Left lung (tissue), 10 donors: Measurements from ENCODE around the gene C6orf89. TPM values are rescaled to one million over a fixed set of nuclear protein-coding genes. Genes with fewer than 3 reads are reported as not detected.

Experiments used
- ATAC-seq: fragments of 200-7000 bp; cut with Tn5 transposase; one replicate; pipeline ENCODE4 v1.9.1; 2020; ENCODE audit warnings: moderate library complexity
- DNase-seq, 4 donors: peaks; one replicate each; pipeline ENCODE4 v3.0.0-alpha.2; 2013 to 2020
- H3K27ac ChIP-seq, 2 donors: fragments of 200-600 bp; sonication (generic) in 1 of 2; one replicate each; pipeline versions ENCODE4 v1.5.0 to v1.8.0; 2020 to 2021
- H3K27me3 ChIP-seq, 2 donors: fragments of 200-600 bp; sonication (generic) in 1 of 2; one replicate each; pipeline versions ENCODE4 v1.5.0 to v1.8.0; 2020 to 2021
- H3K36me3 ChIP-seq, 2 donors: fragments of 200-600 bp; sonication (generic) in 1 of 2; one replicate each; pipeline versions ENCODE4 v1.5.0 to v1.8.0; 2020 to 2021
- H3K4me1 ChIP-seq, 2 donors: fragments of 200-600 bp; one replicate each; pipeline ENCODE4 v1.8.0; 2021
- H3K4me3 ChIP-seq, 2 donors: fragments of 200-600 bp; sonication (generic) in 1 of 2; one replicate each; pipeline versions ENCODE4 v1.5.0 to v1.8.0; 2020 to 2021; ENCODE audit warnings: mild to moderate bottlenecking in 1 of 2
- H3K9me3 ChIP-seq, 2 donors: fragments of 200-600 bp; sonication (generic) in 1 of 2; one replicate each; pipeline versions ENCODE4 v1.5.0 to v1.8.0; 2020 to 2021
- CTCF ChIP-seq, 2 donors: fragments of 200-600 bp; sonication (generic) in 1 of 2; IDR thresholded peaks; one replicate each; pipeline versions ENCODE4 v1.5.0 to v1.8.0; 2021; ENCODE audit warnings: antibody characterized with exemption in 2 of 2
- intact Hi-C, 2 donors: fragments of 100-400 bp; cut with DNase I; formaldehyde crosslinking; loops; one replicate each; pipeline versions ENCODE4 v1.11.2 to v1.14.2; 2022
- polyA plus RNA-seq, 6 donors: library from polyadenylated mRNA; unstranded; fragments of 120-200 nt; gene quantifications; one replicate each; pipeline ENCODE4 v1.2.1, GENCODE V29; 2013; ENCODE audit not compliant: insufficient read length in 6 of 6
- total RNA-seq, 2 donors: library from RNA; stranded (reverse); fragmentation: NEBNext Ultra II Directional; extraction: Animal tissue kit (Norgen Biotek cat#: 25700); gene quantifications; one replicate each; pipeline ENCODE4 v1.2.1, GENCODE V29; 2021
- donor health status: DM: no; HTN: yes; CAD: no.
- donor health status: DM: no; HTN: no; CAD: no.

C6orf89 gene
- total and polyA plus RNA-seq, 8 donors: 43.8 to 59.6 (median 48.0) TPM

GRCh38 chr6:36913082-36913481 lies 27.3 kb downstream of the C6orf89 start:
- DNase-seq: no peak
- Histone ChIP-seq H3K9me3 (no peaks in the 10 kb centered on the region), H3K4me3 (no peak overlapping the region), H3K4me1 (peaks cover 18 to 27% of the 10 kb centered on the region in 2 donors), H3K27ac (no peak overlapping the region), H3K36me3 (peaks cover 0 to 77% of the 10 kb centered on the region in 2 donors), H3K27me3 (no peaks in the 10 kb centered on the region)
- intact Hi-C loops: no loop called here
- no peak for ATAC-seq
- TF ChIP-seq CTCF (IDR thresholded peaks at IDR 0.05): no peak

- no peak overlapping the region for H3K4me3 ChIP-seq
- intact Hi-C loops: no loop called here
- peaks cover 0 to 83% of the 10 kb centered on the region in 2 donors for H3K36me3 ChIP-seq
- H3K9me3 ChIP-seq: no peaks in the 10 kb centered on the region
- H3K27ac ChIP-seq: no peak overlapping the region
- no peak for TF ChIP-seq CTCF (IDR thresholded peaks at IDR 0.05)
- peaks cover 26 to 28% of the 10 kb centered on the region in 2 donors for H3K4me1 ChIP-seq
- no peak for DNase-seq
- peak; percentile 16 for ATAC-seq
- H3K27me3 ChIP-seq: no peaks in the 10 kb centered on the region
These were observed 28.6 kb downstream of the C6orf89 start for GRCh38 chr6:36914227-36914794.

GRCh38 chr6:36915599-36915998 lies 29.8 kb downstream of the C6orf89 start:
- Histone ChIP-seq H3K27me3 (no peaks in the 10 kb centered on the region), H3K4me1 (peaks cover 30 to 37% of the 10 kb centered on the region in 2 donors), H3K9me3 (no peaks in the 10 kb centered on the region), H3K27ac (no peak overlapping the region), H3K36me3 (peaks cover 0 to 90% of the 10 kb centered on the region in 2 donors), H3K4me3 (no peak overlapping the region)
- DNase-seq (no peak), ATAC-seq (no peak)
- no peak for TF ChIP-seq CTCF (IDR thresholded peaks at IDR 0.05)
- intact Hi-C loops: no loop called here

- intact Hi-C loops: no loop called here
- Histone ChIP-seq H3K9me3 (no peaks in the 10 kb centered on the region), H3K4me3 (no peak overlapping the region), H3K4me1 (peaks cover 30 to 37% of the 10 kb centered on the region in 2 donors), H3K27me3 (no peaks in the 10 kb centered on the region), H3K36me3 (peaks cover 0 to 91% of the 10 kb centered on the region in 2 donors), H3K27ac (peak overlapping the region in 1 of 2 donors; percentile 88)
- TF ChIP-seq CTCF (IDR thresholded peaks at IDR 0.05): no peak
- ATAC-seq (peak; percentile 20), DNase-seq (peak in 1 of 4 donors; percentile 59)
These were observed 30.4 kb downstream of the C6orf89 start for GRCh38 chr6:36916126-36916525.

- peak overlapping the region; percentile 38 to 88 for H3K27ac ChIP-seq
These were observed 31.9 kb downstream of the C6orf89 start for GRCh38 chr6:36917541-36918193.

More at GRCh38 chr6:36917541-36918193, 31.9 kb downstream of the C6orf89 start:
- TF ChIP-seq CTCF (IDR thresholded peaks at IDR 0.05): no peak
- intact Hi-C loops: no loop called here
- ATAC-seq (peak; percentile 64), DNase-seq (peak in 1 of 4 donors; percentile 50)
- no peaks in the 10 kb centered on the region for H3K27me3 ChIP-seq
- no peak overlapping the region for H3K4me3 ChIP-seq
- peaks cover 0 to 97% of the 10 kb centered on the region in 2 donors for H3K36me3 ChIP-seq
- no peaks in the 10 kb centered on the region for H3K9me3 ChIP-seq
- H3K4me1 ChIP-seq: peaks cover 26 to 27% of the 10 kb centered on the region in 2 donors
